DOHH2 (cell line): ENCODE data around the gene IL22RA2.

Experiments
- CTCF ChIP-seq: fragments of 200-600 bp; sonication (generic); IDR thresholded peaks from one replicate; pipeline ENCODE4 v1.5.1; 2014; ENCODE audit warnings: antibody characterized with exemption, mild to moderate bottlenecking, low read depth, low read length; ENCODE audit not compliant: poor library complexity, severe bottlenecking
- EZH2phosphoT487 ChIP-seq: fragments of 200-600 bp; sonication (generic); IDR thresholded peaks from 2 replicates; pipeline ENCODE4 v1.6.1; 2017; ENCODE audit warnings: borderline replicate concordance, mild to moderate bottlenecking, antibody characterized with exemption, low read length, moderate library complexity, mixed read lengths

DNA sequence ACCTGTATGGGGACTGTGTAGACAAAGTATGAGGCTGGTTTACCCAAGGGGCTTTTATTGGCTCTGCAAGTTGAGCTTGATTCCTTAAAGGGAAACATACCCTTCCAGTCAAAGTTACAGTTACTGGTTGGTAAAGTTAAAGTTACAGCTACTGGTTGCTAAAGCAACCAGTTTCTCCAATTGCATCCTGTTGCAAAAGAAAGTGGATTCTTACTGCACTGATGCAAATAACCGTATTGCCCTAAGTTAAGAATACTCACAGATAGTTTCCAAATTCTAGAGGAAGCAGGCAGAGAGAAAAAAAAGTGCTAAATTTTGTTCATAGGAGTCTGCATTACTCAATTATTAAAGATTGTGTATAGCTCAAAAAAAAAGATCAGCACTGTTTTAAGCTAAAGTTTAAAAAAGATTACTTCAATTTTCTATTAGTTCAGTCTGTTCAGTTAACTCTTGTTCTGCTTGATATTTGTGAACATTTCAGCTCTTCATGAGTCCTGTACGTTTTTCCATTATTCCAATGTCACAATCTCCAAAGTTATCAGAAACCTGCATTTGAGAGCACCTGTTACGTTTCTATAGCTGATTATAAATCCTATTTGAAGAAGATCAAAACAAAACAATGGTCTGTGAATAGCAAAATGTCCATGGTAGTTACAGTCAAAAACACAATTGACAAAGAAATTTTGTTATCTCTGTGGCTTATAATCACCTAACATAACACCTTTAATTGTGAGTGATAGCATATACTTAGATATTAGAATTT is 8.6 kb upstream of the IL22RA2 start:
- no peak for TF ChIP-seq EZH2phosphoT487
- no peak for TF ChIP-seq CTCF
